K562 (cell line): ENCODE measurements around the gene RSPH9. TPM values are rescaled to one million over a fixed set of nuclear protein-coding genes. Genes with fewer than 3 reads are reported as not detected.
A peak's percentile ranks its signal among the peaks of the same experiment; 100 is the strongest.

Source experiments
- C11orf30 ChIP-seq: fragments of 450-650 bp; IDR thresholded peaks from 2 replicates; pipeline ENCODE4 v1.6.1; 2016; ENCODE audit warnings: low read depth, mild to moderate bottlenecking
- CTCF ChIP-seq, 3 experiments: IDR thresholded peaks in 2 of 3; conservative IDR thresholded peaks in 1 of 3; 2 replicates each; pipeline ENCODE4 v1.5.1; 2011 to 2012; ENCODE audit warnings: low read length in 3 of 3, mild to moderate bottlenecking in 3 of 3, control low read depth in 2 of 3, improper control_type of control experiment in 1 of 3, inconsistent platforms in 1 of 3, low read depth in 1 of 3, mixed read lengths in 1 of 3, moderate library complexity in 1 of 3; ENCODE audit not compliant: insufficient read depth in 2 of 3
- EP400 ChIP-seq: fragments of 450-650 bp; IDR thresholded peaks from 2 replicates; pipeline ENCODE4 v1.6.1; 2017; ENCODE audit warnings: antibody characterized with exemption, mild to moderate bottlenecking, moderate library complexity
- ERF ChIP-seq: fragments of 450-650 bp; formaldehyde crosslinking; IDR thresholded peaks from 2 replicates; pipeline ENCODE4 v1.4.0; 2020; ENCODE audit warnings: mild to moderate bottlenecking, mixed read lengths
- ESRRB ChIP-seq: fragments of 250-450 bp; sonication (Bioruptor Pico); IDR thresholded peaks from 2 replicates; pipeline ENCODE4 v1.5.0; 2020; ENCODE audit warnings: mild to moderate bottlenecking, moderate library complexity, borderline replicate concordance
- FOS ChIP-seq: IDR thresholded peaks from 3 replicates; pipeline ENCODE4 v1.6.1; 2011; ENCODE audit not compliant: insufficient read length; ENCODE audit errors: extremely low read depth
- HMGN3 ChIP-seq: IDR thresholded peaks from 2 replicates; pipeline ENCODE4 v1.6.1; 2011; ENCODE audit warnings: borderline replicate concordance, low read depth, mild to moderate bottlenecking, mixed read lengths, low read length; ENCODE audit not compliant: insufficient read length; ENCODE audit errors: extremely low read depth
- KDM4B ChIP-seq, 2 experiments: fragments of 450-650 bp in 1 of 2; sonication (generic) in 1 of 2; IDR thresholded peaks; 2 replicates each; pipeline ENCODE4 v1.6.1; 2016 to 2017; ENCODE audit warnings: borderline replicate concordance in 2 of 2, antibody characterized with exemption in 1 of 2, low read depth in 1 of 2, mild to moderate bottlenecking in 1 of 2
- MCM3 ChIP-seq: fragments of 450-650 bp; IDR thresholded peaks from 2 replicates; pipeline ENCODE4 v1.6.1; 2016
- MCM7 ChIP-seq, 2 experiments: fragments of 450-650 bp; IDR thresholded peaks; 2 replicates each; pipeline ENCODE4 v1.6.1; 2016 to 2018
- MTA1 ChIP-seq: fragments of 450-650 bp; IDR thresholded peaks from 2 replicates; pipeline ENCODE4 v1.6.1; 2017; ENCODE audit warnings: borderline replicate concordance
- NCOA2 ChIP-seq, 2 experiments: fragments of 450-650 bp; IDR thresholded peaks; 2 replicates each; pipeline ENCODE4 v1.6.1; 2018; ENCODE audit warnings: mild to moderate bottlenecking in 2 of 2, moderate library complexity in 1 of 2; ENCODE audit not compliant: partially characterized antibody in 2 of 2
- NR4A1 ChIP-seq, 2 experiments: fragments of 250-450 bp in 1 of 2; fragments of 450-650 bp in 1 of 2; sonication (Bioruptor Pico) in 1 of 2; IDR thresholded peaks; 2 replicates each; pipeline versions ENCODE4 v1.4.0 to v1.6.1; 2016 to 2020; ENCODE audit warnings: mild to moderate bottlenecking in 2 of 2, missing compliant biosample characterization in 1 of 2, missing genetic modification characterization in 1 of 2, moderate library complexity in 1 of 2
- PHF8 ChIP-seq: fragments of 200-600 bp; sonication (generic); IDR thresholded peaks from 2 replicates; pipeline ENCODE4 v1.6.1; 2012; ENCODE audit warnings: mixed run types, mild to moderate bottlenecking, inconsistent platforms, low read length, moderate library complexity, borderline replicate concordance
- RAD21 ChIP-seq, 2 experiments: fragments of 250-450 bp in 1 of 2; fragments of 450-650 bp in 1 of 2; sonication (Bioruptor Pico) in 1 of 2; formaldehyde crosslinking in 1 of 2; IDR thresholded peaks in 1 of 2; conservative IDR thresholded peaks in 1 of 2; 2 replicates each; pipeline versions ENCODE4 v1.4.0 to v1.8.0; 2020 to 2022; ENCODE audit warnings: mild to moderate bottlenecking in 2 of 2, moderate library complexity in 1 of 2
- SMAD4 ChIP-seq: fragments of 250-450 bp; sonication (Bioruptor Pico); conservative IDR thresholded peaks from 2 replicates; pipeline ENCODE4 v1.8.0; 2021; ENCODE audit warnings: inconsistent platforms, mild to moderate bottlenecking, moderate library complexity
- SREBF2 ChIP-seq: sonication (generic); formaldehyde crosslinking; IDR thresholded peaks from 2 replicates; pipeline ENCODE4 v1.4.0; 2020; ENCODE audit warnings: mild to moderate bottlenecking, missing genetic modification reagents
- SUPT5H ChIP-seq: fragments of 450-650 bp; IDR thresholded peaks from 2 replicates; pipeline ENCODE4 v1.6.1; 2016
- XRCC4 ChIP-seq: IDR thresholded peaks from one replicate; pipeline ENCODE4 v1.6.1; 2011; ENCODE audit not compliant: insufficient read depth, insufficient read length; ENCODE audit errors: extremely low read depth
- ZBTB43 ChIP-seq: sonication (generic); formaldehyde crosslinking; IDR thresholded peaks from 2 replicates; pipeline ENCODE4 v1.8.0; 2023; ENCODE audit warnings: mild to moderate bottlenecking, missing genetic modification reagents
- ZKSCAN3 ChIP-seq: fragments of 250-450 bp; sonication (Bioruptor Pico); IDR thresholded peaks from 2 replicates; pipeline ENCODE4 v1.4.0; 2020
- ZNF146 ChIP-seq: IDR thresholded peaks from one replicate; pipeline ENCODE4 v1.6.1; 2018; ENCODE audit warnings: missing compliant biosample characterization; ENCODE audit not compliant: unreplicated experiment
- ZNF280B ChIP-seq: fragments of 250-450 bp; sonication (Bioruptor Pico); IDR thresholded peaks from 2 replicates; pipeline ENCODE4 v1.5.1; 2021; ENCODE audit warnings: mild to moderate bottlenecking
- ZNF695 ChIP-seq: fragments of 450-650 bp; formaldehyde crosslinking; IDR thresholded peaks from 2 replicates; pipeline ENCODE4 v1.4.0; 2020; ENCODE audit warnings: mild to moderate bottlenecking, moderate library complexity
- polyA plus RNA-seq, 8 experiments: library from polyadenylated mRNA; depleted of rRNA in 4 of 8; stranded (reverse) in 5 of 8; unstranded in 3 of 8; fragments of >200 nt; fragmentation: Nextera tagmentation in 2 of 8; fragmentation: Illumina TruSeq in 1 of 8; extraction: Ambion mirVana in 2 of 8; extraction: Trizol in 1 of 8; gene quantifications; 2 replicates each; pipeline versions ENCODE4 v1.2.1 to v1.2.3, GENCODE V29; 2011 to 2014; ENCODE audit warnings: inconsistent platforms in 1 of 8, missing spikeins in 1 of 8
- total RNA-seq, 7 experiments: library from RNA; depleted of rRNA in 6 of 7; stranded (reverse); fragments of >200 nt in 6 of 7; fragmentation: Illumina TruSeq in 2 of 7; extraction: Trizol in 2 of 7; gene quantifications; 2 replicates each; pipeline versions ENCODE4 v1.2.1 to v1.2.3, GENCODE V29; 2011 to 2021; ENCODE audit warnings: low replicate concordance in 1 of 7

Gene RSPH9
- total and polyA plus RNA-seq, 9 of the 15 experiments (the other 6 are each of a cell fraction or from before 2014, with no cell fraction given), result 0.05 to 0.60 (median 0.39) TPM; not detected in 6

GRCh38 chr6:43687437-43688347 is 42.9 kb downstream of the RSPH9 start, which contains the start of gene MRPS18A (continued):
- TF ChIP-seq RAD21 (CRISPR knock-in tag; conservative IDR thresholded peaks at IDR 0.05 in 1 of 2, IDR thresholded peaks at IDR 0.05 in 1 of 2), result peak in 1 of 2 experiments; percentile 1; a peak in 1 of 4 replicates
- TF ChIP-seq ZKSCAN3 (CRISPR knock-in tag), result no peak
- no peak for TF ChIP-seq ZNF146 (CRISPR knock-in tag)
- TF ChIP-seq MCM3, result no peak
- no peak for TF ChIP-seq ERF (CRISPR knock-in tag)
- peak; percentile 89 for TF ChIP-seq SUPT5H
- TF ChIP-seq ZNF695 (CRISPR knock-in tag), result no peak
- TF ChIP-seq ESRRB (CRISPR knock-in tag), result no peak
- TF ChIP-seq ZBTB43 (CRISPR knock-in tag), result no peak
- TF ChIP-seq HMGN3, result peak; percentile 84
- peak in 1 of 2 experiments; percentile 95; a peak in 2 of 4 replicates for TF ChIP-seq KDM4B (IDR thresholded peaks at IDR 0.05; ENCODE audit: borderline replicate concordance in 2 of 2, low read depth in 1 of 2)
- peak; percentile 60 for TF ChIP-seq EP400
- TF ChIP-seq NR4A1 (CRISPR knock-in tag; IDR thresholded peaks at IDR 0.05), result no peak
- TF ChIP-seq NR4A1 (tag; IDR thresholded peaks at IDR 0.05), result no peak
- TF ChIP-seq FOS, result no peak
- peak; percentile 95 for TF ChIP-seq PHF8
- TF ChIP-seq NCOA2 (IDR thresholded peaks at IDR 0.05; ENCODE audit: partially characterized antibody in 2 of 2), result no peak
- no peak for TF ChIP-seq CTCF (IDR thresholded peaks at IDR 0.05 in 2 of 3, conservative IDR thresholded peaks at IDR 0.05 in 1 of 3; ENCODE audit: insufficient read depth in 2 of 3, low read depth in 1 of 3, low read length in 3 of 3)
- peak; percentile 67 for TF ChIP-seq SMAD4
- no peak for TF ChIP-seq SREBF2 (CRISPR knock-in tag)
- no peak for TF ChIP-seq MCM7 (IDR thresholded peaks at IDR 0.05)
- TF ChIP-seq ZNF280B, result no peak
- TF ChIP-seq XRCC4, result no peak
- peak; percentile 97 for TF ChIP-seq C11orf30
- TF ChIP-seq MTA1, result 0 out of 2 replicates have a peak, but pooled peaks have one; percentile 21
